Cerebellar cortex (tissue), 1 donor: ENCODE results near the gene SCAF4.
A peak's percentile ranks its signal among the peaks of the same experiment; 100 is the strongest.
"Not testable (repeated sequence)": the region's sequence is repeated elsewhere in the genome, so short reads cannot be mapped to it uniquely, and the experiment has no call there.

Experiments used
- DNase-seq: peaks from one replicate; pipeline ENCODE4 v3.0.0-alpha.2; 2015; ENCODE audit warnings: low spot score

Gene SCAF4

DNA sequence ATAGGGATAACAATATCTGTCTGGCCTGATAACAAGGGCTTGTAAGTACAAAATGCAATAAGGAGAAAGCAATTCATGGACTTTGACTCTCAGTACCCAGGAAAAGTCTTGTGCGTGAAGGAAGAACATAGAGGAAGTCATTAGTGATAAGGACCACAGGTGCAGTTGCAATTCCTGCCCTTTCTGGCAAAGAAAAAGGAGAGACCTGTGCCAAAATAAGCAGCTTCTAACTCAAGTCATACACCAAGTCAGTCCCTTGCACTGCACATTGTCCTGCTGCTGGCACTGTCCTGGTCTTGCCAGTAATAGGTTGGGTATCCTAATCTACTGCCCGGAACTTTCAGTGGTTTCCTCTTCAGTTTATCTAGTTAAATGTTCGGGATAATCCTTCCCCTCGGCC is 87.3 kb downstream of the SCAF4 start:
- DNase-seq = no peak

DNA sequence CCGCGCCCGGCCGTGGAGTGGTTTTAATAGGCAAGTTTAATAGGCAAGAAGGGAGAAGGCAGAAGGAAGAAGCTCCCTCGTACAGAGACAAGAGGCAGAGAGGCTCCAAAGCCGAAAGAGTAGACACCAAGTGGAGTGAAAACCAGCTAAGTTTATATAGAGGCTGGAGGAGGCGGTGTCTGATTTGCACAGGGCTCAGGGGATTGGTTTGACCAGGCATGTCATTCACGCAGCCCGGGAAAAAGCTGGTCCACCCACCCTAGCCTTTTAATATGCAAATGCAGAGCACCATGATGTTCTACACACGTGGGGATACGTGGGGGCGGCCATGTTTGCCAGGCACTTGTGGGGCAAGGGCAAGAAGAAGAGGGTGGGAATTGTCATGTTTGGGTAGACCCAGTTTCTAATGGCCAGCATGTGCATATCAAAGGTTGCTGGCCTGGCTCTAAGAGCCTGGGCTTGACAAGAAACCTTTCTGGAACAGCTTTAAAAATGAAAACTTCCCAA is 90.4 kb downstream of the SCAF4 start:
- no peak for DNase-seq

DNA sequence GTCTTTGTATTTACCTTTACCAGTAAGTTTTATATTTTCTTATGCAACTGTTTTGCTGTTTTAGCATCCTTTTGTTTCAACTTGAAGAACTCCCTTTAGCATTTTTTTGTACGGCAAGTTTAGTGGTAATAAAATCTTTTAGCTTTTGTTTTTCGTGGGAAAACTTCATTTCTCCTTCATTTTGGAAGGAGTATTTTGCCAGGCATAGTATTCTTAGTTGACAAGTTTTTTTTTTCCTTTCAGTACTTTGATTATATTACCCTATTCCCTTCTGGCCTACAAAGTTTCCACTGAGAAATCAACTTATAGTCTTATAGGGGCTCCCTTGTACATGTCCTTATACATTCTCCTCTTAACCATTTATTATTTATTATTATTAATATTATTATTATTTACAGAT is 95.0 kb downstream of the SCAF4 start:
- no peak for DNase-seq

DNA sequence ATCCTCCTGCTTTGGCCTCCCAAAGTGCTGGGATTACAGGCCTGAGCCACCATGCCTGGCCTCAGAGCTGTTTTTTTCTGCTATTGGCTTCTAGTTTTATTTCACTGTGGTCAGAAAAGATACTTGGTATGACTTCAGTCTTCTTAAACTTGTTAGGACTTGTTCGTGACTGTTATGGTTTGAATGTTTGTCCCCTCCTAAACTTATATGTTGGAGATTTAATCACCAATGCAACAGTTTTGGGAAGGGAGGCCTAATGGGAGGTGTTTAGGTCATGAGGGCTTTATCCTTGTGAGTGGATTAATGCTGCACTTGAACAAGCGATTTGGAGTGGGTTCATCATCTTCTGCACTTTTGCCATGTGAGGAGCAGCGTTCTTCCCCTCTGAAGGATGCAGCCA is 96.9 kb downstream of the SCAF4 start:
- DNase-seq = no peak

DNA sequence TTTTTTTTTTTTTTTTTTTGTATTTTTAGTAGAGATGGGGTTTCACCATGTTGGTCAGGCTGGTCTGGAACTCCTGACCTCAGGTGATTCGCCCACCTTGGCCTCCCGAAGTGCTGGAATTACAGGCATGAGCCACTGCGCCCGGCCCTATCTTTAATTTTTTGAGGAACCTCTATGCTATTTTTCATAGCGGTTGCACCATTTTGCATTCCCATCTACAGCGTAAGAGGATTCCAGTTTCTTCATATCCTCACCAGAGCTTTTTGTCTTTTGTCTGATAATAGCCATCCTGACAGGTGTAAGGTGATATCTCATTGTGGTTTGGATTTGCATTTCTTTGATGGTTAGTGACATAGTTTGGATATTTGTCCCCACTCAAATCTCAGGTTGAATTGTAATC is 100.0 kb downstream of the SCAF4 start:
- DNase-seq = not testable (repeated sequence)

DNA sequence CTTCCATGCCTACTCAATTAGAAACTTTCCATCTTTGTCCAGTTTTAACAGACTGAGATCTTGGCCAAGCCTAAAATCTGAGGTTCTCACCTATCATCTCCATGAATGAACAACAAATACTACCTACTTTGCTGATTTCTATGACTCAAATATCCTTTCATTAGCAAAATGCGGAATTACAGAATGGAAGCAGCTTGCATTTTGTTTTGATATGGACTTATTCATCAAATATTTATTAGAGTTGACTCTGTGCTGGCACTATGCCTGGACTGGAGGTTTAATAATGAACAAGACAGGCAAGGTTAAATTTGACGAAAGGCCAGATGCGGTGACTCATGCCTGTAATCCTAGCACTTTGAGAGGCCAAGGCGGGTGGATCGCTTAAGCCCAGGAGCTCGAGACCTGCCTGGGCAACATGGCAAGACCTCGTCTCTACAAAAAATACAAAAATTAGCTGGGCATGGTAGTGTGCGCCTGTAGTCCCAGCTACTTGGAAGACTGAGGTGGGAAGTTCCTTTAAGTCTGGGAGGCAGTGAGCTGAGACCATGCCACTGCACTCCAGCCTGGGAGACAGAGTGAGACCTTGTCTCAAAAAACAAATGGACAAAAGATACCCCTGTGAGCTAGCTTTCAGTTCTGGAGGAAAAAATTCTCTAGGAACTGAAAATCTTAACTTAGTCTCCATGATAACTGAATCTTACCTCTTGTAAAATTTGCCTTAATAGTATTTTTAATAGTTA is 101.8 kb downstream of the SCAF4 start:
- peak; percentile 16 for DNase-seq

DNA sequence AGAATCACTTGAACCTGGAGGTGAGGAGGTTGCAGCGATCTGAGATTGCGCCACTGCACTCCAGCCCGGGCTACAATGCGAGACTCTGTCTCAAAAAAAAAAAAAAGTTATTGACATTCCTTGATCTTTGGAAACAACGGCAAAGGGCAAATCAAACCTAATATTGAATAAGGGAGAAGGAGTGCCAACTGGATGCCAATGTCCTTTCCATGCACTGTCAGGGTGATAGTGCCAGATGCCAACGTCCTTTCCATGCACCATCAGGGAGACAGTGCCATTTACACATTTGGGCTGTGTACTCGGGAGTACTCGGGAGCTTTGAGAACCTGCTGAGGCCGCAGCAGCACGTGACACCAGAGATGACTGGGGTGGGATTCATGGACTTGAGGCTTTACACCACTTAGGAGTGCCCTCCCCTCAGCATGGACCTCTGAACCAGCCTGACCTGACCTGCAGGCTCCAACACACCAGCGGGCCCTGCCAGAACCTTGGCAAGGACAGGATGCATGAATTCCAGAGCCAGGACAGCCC is 106.9 kb downstream of the SCAF4 start:
- DNase-seq = no peak

DNA sequence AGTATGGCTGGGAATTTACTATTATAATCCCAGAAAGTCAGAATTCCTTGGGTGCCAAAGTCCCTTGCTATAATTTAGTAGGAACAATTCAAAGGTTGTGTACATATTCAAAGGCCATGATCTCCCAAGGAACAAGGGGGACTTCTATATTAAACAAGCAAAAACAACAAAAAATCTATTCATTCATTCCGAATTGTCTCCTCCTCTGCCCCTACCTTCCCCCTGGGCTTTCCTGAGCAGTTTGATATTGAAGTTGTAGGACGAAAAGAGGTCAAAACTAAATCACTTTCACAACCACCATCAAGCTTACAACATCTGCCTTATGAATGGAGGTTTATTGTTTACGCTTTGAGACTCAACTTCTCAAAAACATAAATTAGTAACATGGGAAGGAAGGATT is 107.7 kb downstream of the SCAF4 start:
- no peak for DNase-seq

DNA sequence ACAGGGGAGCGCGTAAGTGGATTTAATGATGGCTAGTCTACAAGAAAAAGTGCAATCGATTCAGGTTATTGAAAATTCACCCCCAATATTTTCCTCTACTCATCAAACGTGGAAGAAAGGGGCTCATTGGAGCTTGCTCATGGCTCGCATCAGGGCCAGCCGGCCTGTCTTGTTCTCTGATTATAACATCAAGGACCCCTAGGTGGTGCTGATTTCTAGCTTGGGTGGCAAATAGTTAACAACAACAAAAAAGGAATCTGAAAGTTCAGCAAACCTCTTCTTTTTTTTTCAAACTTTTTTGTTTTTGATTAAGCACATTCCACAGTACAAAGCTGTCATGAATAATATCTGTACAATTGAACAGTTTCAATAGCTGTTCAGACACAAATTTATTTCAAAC is 108.3 kb downstream of the SCAF4 start:
- no peak for DNase-seq

DNA sequence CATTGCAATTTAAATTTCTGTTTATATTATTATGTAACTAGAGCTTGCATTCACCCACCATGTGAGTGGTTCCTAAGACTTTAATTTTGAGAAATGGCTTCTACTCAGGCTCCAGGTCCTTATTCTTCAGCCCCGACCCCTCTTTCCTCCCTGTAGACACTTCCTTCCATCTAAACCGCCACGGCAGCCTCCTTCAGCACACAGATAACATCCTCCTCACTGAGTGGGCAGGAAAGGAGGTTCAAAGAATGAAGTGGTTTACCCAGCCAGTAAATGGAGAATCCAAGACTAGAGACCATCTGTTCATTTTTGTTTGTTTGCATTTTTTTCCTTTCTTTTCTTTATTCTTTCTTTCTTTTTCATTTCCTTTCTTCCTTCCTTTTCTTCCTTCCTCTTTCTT is 109.5 kb downstream of the SCAF4 start:
- DNase-seq = no peak
